Measurements from ENCODE around the gene ANK2.

DNA sequence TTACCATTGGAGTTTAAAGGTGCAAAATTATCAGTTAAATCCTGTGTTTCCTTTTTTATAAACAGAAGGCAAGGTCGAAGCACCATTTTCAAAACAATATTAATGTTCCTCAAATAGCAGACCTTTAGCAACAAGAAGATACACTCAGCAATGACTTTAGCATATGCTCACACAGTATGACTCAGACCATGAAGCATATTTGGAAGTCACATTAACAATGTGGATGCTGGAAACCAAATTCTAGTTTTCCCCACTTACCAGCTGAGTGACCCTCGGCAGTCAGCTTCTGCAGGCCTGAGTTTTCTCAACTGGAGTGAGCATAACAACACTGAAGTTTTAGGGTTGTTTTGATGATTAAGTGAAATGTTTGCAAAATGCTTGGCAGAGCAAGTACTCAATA is 130.5 kb downstream of the ANK2 start:
- TF ChIP-seq CTCF (IDR thresholded peaks at IDR 0.05; ENCODE audit: low read depth, low read length) = no peak
- TF ChIP-seq POLR2A (IDR thresholded peaks at IDR 0.05; ENCODE audit: extremely low read depth, insufficient read length) = no peak
- TF ChIP-seq, protein P1, sequence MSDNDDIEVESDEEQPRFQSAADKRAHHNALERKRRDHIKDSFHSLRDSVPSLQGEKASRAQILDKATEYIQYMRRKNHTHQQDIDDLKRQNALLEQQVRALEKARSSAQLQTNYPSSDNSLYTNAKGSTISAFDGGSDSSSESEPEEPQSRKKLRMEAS (IDR thresholded peaks at IDR 0.05; ENCODE audit: low read depth, low read length) = no peak
- TF ChIP-seq MYC (IDR thresholded peaks at IDR 0.05; ENCODE audit: low read depth, low read length) = no peak
